Hematopoietic multipotent progenitor cell treated with erythropoietin and hydrocortisone succinate and interleukin-3 and kit ligand, for 17 days (in vitro differentiated cells): ENCODE results near the gene PHKG2.

Experiments used
- DNase-seq: peaks from one replicate; pipeline ENCODE4 v3.0.0-alpha.2; 2015; ENCODE audit warnings: low spot score

PHKG2 gene

DNA sequence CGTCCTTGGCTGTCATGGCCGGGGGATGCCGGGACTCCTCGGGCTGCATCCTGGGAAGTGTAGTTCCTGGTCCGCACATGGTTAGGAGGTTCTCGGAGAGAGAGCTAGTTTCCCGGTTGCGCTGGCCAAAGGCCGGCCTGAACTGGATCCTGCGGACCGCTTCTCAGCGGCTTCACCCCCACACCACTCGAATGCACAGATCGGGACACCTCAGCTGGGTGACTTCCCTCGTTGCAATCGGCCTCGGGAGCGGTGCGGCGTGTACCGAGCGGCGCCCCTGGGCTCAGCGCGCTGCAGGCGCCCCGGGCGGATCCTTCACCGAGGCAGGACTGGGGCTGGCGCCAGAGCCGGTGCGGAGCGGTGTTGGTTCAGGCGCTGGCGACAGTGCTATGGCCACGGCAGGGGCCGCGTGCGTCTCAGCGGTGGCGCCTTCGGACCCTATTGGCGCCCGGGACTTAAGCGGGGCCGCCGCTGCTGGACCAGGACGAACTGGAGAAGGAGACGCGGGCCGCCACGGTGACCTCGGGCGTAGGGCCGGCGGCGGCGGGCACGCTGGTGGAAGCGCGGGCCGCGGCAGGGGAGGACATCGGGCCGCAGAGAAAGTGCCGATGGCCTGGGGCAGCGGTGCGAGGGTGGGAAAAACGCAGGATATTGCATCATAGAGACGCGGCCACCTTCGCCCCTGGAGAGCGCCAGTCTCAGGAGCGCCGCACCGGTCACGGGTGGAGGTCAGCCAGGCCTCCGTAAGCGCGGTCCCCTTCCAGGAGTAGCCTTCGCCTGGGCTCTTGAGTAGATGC, 27.4 kb downstream of the PHKG2 start:
- DNase-seq: no peak

DNA sequence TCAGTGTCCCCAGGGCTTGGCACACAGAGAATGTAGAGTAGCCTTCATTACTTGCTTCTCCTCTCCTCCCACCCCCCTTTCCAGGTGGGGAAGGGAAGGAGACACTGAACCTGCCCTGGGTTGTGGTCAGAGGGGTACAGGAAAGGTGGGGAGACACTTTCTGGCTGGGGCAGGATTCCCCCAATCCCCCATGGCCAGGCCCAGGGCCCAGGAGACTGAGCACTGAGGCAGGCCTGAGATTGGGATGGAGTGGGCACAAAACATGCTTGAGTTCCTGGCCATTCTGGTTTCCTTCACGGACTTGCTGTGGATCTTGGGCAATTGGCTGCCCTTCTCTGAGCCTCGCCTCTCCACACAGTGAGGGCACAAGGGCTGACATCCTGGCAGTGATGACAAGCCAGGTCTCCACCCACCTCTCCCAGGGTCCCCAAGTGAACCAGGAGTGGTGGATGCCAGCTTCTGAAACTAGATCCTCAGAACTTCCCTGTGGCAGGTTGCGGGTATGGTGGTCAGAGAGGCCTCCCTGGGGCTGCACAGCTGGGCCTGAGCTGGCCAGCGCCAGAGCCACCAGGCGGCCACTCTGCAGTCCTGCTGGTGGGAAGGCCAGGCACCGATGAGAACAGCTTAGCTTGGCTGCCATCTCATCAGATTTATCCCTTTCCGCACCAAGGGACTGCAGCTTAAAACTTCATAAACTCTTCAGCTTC, 29.5 kb downstream of the PHKG2 start:
- no peak for DNase-seq

DNA sequence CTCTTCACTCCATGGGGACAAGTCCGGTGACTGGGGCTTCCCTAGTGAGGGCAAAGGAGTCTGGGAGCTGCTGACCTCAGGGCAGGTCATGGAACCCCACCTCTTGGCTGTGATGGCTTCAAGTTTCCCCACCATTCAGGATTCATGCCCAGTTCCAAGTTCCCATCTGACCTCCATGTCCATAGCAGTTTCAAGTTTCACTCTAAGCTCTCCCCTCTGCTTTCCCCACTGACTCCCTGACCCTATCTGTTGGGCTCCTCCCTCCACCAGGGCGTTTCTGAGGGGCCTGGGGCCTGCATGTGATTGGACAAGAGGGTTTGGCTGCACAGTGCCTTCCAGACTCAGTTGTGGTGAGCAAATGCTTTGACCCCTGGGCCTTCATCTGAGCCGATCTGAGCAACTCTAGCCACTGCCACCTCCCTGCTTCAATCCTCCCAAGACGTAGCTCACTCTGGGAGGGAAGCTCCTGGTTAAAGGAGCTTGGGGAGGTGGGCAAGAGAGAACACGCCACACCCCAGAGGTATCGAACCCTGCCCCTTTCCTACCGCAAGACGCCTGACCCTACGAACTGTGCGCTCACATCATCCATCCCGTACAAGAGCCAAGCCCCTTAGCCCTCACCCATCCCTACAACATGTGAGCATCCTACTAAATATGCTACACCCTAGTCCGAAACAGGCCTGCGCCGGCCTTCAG, 30.5 kb downstream of the PHKG2 start:
- no peak for DNase-seq

DNA sequence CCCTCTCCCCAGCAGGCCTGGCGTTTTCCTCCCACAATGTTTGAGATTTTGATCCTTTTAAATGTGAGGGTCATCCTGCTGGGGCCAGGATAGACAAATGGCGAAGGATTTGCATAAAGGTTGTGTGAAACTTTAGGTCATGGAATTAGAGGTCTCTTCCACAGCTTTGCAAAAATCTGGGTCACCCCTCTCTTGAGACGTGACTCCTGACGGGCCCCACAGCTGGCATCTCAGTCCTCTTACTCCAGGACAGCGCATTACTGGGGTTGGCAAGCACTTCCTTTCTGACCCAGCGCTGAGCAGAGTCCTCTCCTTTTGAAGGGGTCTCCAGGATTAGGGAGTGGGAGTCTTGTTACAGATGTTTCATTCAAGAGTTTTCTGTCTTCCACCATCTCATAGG, 31.4 kb downstream of the PHKG2 start:
- no peak for DNase-seq

DNA sequence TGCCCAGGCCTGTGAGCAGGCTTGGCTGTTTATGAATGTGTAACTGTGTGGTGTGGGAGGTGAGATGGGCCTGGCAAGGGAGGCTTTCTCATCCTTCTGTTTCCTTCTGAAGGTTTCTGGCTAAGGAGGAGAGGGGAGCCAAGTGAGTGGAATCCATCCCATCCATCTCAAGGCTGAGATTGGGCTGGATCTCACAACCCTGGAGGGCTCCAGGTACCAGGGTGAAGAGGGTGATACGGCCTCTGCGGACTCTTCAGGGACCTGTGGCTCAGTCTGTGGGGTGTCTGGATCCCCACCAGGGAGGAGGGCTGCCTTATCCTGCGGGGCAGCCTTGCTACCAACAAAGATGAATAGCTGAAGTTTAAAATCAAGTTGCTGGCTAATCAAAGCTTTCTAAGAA, 31.8 kb downstream of the PHKG2 start:
- DNase-seq: no peak

DNA sequence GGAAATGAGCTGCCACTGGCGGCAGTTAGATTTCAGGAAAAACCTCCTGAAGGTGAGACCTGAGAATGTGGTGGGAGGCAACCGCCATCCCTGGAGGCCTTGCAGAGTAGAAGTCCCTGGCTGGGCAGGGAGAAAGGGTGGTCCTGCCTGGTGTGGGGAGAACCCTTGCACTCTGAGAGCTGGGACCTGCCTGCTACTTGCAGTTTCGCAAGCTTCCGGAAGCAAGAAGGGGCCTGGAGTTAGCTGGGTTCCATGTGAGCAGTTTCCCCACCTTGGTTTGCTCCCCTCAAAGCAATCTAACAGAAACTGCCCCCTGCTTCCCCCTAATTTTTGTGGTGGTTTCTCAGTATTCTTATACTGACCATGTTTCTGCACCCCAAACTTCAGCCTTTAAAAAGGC, 32.3 kb downstream of the PHKG2 start:
- DNase-seq: no peak

DNA sequence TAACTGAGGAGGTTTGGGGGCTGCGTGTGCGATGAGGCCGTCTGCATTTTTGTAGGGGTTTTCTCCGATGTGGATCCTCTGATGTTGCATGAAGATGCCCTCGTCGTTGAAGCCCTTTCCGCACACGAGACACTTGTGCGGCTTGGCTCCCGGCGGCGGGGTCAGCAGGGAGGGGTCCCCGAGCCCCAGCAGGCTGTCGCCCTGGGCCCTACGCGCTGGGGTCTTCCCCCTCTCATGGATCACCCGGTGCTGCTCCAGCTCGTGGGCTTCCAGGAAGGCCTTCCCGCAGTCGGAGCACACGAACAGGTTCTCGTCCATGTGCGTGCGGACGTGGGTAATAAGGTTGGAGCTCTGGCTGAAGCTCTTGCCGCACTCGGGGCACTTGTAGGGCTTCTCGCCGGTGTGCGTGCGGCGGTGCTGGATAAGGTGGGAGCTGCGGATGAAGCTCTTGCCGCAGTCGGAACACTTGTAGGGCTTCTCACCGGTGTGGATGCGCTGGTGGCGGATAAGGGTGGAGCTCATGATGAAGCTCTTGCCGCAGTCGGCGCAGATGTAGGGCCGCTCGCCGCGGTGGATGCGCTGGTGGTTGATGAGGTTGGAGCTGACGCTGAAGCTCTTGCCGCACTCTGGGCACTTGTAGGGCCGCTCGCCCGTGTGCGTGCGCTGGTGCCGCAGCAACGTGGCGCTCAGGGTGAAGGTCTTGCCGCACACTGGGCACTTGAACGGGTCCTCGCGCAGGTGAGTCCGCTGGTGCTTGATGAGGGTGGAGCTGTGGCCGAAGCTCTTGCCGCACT, 34.5 kb downstream of the PHKG2 start:
- no peak for DNase-seq

DNA sequence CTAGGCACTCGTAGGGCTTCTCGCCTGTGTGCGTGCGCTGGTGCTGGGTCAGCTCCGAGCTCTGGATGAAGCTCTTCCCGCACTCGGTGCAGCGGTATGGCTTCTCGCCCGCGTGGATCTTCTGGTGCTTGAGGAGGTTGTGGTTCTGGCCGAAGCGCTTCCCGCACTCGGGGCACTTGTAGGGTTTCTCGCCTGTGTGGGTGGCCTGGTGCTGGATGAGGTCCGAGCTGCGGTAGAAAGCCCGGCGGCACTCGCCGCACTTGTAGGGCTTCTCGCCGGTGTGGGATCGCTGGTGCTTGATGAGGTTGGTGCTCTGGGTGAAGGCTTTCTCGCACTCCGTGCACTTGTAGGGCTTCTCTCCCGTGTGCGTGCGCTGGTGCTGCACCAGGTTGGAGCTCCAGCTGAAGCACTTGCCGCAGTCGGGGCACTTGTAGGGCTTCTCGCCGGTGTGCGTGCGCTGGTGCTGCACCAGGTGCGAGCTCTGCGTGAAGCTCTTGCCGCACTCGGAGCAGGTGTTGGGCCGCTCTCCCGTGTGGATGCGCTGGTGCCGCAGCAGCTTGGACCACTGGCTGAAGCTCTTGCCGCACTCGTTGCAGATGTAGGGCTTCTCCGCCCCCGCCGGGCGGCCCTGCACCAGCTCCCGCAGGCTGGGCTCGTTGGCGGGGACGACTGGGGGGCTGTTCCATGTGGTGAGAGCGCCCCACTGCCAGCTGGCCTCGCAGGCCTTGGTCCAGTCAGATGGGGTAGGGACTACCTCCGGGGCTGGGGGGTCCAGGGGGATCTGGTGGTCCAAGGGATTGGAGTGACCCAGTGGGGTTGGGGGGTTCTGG, 35.3 kb downstream of the PHKG2 start:
- no peak for DNase-seq

DNA sequence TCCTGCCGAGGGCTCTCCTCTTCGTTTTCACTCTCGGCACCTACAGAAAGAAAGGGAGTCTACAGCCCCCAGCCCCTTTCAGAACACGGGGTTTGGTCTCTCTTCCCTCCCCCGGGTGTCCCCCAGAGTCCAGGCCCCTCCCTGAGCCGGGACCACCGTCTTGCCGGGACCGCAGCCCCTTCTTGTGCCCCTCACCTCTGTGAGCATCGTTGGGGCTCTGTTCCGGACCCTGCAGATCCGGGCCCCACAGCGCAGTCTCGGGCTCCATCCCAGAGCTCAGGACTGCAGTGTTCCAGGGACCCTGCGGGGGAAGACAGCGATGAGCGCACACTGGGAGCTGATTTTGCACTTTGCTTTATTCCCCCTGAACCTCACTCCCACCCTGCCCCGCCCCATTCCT, 36.0 kb downstream of the PHKG2 start:
- no peak for DNase-seq

DNA sequence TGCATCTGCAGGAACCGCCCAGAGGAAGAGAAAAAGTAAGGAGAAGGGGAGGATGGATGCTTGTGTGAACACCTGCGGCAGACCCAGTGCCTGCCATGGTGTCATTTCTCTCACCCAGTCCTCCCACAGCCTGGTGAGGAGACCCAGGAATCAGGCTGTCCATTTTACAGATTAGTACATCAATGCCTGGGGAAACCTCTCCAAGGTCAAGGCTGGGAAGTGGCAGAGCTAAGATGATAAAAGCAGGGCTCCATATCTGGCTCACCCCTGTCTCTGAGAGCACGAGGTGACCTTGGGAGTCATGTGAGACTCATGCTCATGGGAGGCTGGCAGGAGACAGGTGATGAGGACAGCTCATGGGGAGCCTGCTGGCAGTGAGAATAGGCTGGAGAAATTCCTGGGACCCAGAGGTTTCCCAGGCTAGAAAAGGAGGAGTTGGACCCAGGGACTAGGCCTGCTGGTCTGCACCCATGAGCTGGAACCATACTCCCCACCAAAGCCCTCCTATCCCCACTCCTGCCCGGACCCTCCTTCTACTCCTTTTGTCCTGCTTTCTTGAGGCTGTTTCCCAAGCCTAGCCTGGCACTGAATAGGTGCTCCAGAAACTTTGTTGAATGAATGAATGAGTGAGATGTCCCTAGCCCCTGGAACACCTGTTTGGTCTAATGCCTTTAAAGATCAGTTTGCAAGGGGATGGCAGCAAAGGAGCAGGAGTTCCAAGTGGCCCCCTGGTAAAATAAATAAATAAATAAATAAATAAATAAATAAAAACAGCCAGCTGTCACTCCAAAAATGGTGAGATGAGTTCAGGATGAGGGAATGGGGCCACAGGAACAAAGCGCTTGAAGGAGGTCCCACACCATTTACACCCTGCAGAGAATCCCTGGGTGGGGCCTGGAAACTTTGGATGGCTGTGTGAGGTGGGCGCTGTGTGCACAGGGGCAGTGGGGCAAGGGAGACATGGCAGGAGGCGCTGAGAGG, 37.2 kb downstream of the PHKG2 start:
- no peak for DNase-seq

DNA sequence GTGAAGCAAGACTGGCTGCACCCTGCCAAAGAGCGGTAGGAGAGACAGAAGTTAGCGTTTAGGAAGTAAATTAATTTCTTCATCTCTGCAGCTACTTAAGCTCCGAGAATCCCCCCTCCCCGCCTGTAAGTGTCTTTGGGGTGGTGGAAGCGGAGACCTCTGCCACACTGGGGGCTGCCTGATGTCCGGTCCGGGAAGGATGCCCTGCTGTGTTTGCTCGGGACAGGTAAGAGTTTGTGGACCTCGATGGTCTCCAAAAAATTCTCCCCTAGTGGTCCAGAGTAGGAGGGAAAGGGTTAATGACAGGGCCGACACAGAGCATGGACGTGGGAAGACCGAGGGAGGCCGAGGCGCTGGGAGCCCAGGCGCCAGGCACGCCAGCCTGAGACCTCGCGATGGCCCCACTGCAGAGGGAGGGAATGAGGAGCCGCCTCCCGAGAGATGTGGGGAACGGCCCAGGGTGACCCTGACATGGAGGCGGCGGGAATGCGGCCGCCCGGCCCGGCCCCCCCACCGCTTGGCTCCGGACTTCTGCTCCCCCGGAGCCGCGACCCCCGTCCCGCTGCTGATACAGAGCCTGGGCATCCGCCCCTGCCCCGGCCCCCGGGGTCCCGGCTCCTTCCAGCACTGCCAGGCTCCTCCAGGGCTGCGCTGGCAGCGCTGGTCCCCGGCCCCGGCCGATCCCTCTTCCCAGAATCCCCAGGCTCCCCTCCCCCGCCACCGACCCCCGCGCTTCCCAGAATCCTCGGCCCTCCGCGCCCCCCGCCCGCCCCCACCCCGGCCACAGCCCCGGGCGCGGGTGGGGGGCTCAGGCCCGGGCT, 38.1 kb downstream of the PHKG2 start:
- no peak for DNase-seq

DNA sequence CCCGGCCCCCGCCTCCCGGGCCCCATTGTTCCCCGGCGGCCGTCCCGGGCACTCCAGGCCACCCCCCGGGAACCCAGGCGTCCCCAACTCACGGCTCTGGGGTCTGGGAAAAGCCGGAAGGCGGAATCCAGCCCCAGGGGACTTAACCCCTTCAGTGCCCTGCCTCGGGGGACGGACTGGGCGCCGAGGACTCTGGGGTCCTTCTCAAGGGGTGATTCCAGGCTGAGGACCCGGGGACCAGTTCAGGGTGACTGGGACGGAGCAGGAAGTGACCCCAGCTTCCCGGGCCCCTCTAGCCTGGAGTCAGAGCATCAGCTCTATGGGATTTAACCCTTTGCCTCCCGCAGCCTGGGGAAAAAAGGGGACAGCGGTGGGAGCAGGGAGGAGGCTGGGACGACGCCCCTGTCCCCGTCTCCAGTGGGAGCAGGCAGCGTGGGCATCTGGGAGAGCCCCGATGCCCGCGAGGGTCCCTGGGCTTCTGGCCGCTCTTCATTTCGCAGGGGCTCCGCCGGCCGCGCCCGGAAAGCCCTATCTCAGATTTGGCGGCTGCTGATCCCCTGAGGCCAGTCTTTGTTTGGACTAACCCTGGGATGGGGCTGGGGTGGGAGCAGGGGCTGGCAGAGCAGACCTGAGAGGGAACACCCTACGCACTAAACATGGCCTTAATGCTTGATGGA, 38.8 kb downstream of the PHKG2 start, which contains the start of gene ZNF629:
TSS of gene ZNF629 (minus strand) at position 270 of the 677 bp plus-strand sequence. CDS start 2,723 bp downstream, outside the sequence.
- no peak for DNase-seq

DNA sequence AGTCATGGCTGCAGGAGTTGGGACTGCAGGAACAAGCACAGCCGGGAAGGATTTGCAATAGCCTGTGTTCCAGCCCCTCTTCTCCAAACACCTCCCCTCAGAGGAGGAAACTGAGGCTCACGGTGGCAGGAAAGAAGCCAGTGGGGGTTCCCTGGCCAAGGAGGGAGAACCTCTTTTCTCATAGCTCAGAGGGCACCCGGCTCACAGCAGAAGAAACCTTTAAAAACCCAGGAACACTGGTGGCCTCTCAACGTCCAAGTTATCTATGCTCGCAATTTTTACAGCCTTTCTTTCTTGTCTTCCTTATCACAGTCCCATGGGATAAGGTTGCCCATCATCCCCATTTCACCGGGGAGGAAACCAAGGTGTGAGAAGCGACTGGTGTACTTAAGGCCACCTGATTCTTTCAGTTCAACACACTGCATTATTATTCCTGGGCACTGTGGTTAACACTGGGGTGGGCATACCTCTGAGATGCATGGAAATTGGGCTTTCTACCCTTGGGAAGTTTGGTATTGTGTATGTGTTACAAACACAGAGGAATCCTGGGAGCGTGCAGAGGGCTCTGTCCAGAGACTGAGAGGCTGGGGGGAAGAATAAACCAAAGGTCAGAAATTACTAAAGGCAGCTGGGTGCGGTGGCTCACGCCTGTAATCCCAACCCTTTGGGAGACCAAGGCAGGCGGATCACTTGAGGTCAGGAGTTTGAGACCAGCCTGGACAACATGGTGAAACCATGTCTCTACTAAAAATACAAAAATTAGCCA, 39.6 kb downstream of the PHKG2 start:
- no peak for DNase-seq

DNA sequence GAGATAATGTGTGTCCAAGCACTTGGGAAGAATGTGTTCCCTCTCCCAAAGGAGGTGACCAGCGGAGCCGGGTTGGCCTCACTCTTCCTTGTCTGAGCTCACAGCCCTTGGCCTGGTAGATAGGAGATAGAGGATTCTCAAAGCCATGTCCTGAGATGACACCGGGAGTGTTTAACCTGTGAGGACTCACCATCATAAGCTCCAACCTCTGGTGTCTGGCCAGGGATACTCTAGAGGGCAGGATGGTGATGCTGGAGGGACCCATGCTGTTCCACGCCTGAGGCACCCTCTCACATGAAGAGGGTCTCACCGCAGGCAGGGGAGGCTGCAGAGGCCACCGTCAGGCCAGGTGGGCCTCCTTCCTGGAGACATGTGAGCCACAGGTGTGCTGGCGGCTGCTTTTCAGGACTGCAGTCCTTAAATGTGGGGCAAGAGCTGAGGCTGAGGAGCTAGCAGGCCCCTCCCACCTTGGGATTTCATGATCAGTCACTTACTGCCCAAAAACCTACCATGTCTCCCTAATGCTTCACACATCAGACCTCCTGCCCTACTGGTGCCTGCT, 45.4 kb downstream of the PHKG2 start:
- DNase-seq: no peak

DNA sequence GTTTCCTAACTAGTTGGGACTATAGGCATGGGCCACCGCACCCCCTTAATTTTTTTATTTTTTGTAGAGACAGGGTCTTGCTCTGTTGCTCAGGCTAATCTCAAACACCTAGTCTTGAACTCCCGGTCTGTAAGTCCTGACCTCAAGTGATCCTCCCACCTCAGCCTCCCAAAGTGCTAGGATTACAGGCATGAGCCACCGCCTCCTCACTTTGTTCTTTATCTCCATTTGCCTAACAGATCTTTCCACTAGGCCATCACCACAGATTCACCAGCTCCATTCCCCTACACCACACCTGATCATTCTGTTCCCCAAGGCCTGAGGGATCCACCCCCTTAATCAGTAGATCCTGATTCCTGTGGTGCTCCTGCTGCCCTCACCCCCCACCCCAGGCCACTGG, 46.4 kb downstream of the PHKG2 start:
- DNase-seq: no peak

DNA sequence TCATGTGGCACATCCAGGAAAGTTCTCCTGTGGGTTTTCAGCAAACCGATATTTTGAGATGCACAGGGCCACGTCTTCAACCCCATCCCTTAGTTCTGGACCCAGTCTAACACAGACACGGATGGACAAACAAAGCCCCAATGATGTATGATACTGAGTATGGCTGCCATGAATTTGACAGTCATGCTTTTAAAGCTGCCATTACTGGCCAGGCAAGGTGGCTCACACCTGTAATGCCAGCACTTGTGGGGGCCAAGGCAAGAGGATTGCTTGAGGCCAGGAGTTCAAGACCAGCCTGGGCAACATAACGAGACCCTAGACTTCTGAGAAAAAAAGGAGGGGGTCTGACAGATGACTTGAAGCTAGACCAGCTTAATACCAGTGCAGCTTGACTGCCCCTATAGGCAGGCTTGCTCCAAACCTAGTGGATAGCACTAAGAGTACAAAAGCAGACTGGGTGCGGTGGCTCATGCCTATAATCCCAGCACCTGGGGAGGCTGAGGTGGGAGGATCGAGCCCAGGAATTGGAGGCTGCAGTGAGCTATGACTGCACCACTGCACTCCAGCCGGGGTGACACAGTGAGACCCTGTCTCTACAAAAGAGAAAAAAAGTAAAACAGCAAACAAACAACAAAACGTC, 49.6 kb downstream of the PHKG2 start:
- DNase-seq: peak; percentile 6
